Stomach smooth muscle (tissue), 2 donors: Measurements from ENCODE around the gene KRT6C.

Experiments used
- H3K27ac ChIP-seq: one replicate; pipeline ENCODE4 v1.7.0; 2013; ENCODE audit warnings: mild to moderate bottlenecking, low read length, inconsistent platforms
- H3K27me3 ChIP-seq, 2 donors: one replicate each; pipeline ENCODE4 v1.7.0; 2013; ENCODE audit warnings: low read length in 2 of 2; ENCODE audit not compliant: insufficient read depth in 2 of 2, control insufficient read depth in 1 of 2
- H3K36me3 ChIP-seq, 2 donors: one replicate each; pipeline ENCODE4 v1.7.0; 2013; ENCODE audit warnings: low read length in 2 of 2; ENCODE audit not compliant: control insufficient read depth in 2 of 2, insufficient read depth in 2 of 2
- H3K4me1 ChIP-seq: one replicate; pipeline ENCODE4 v1.7.0; 2013; ENCODE audit warnings: low read length; ENCODE audit not compliant: control insufficient read depth, insufficient read depth
- H3K4me3 ChIP-seq, 2 donors: one replicate each; pipeline ENCODE4 v1.7.0; 2013; ENCODE audit warnings: low read length in 2 of 2
- H3K9ac ChIP-seq, 2 donors: one replicate each; pipeline ENCODE4 v1.7.0; 2013; ENCODE audit warnings: low read length in 2 of 2, mild to moderate bottlenecking in 1 of 2
- H3K9me3 ChIP-seq, 2 donors: one replicate each; pipeline ENCODE4 v1.7.0; 2013; ENCODE audit warnings: low read length in 2 of 2; ENCODE audit not compliant: control insufficient read depth in 2 of 2
- donor health status: healthy.
- donor health status: Pancreatic carcinoma.

KRT6C gene

GRCh38 chr12:52473768-52474167, at the start of gene KRT6C:
KRT6C (minus strand) TSS chr12:52473805; CDS start chr12:52473737, 68 bp downstream.
- Histone ChIP-seq H3K9me3 (no peaks in the 10 kb centered on the region), H3K4me3 (no peak within 1 kb of the TSS), H3K27ac (no peak within 1 kb of the TSS), H3K4me1 (no peaks in the 10 kb centered on the region), H3K9ac (no peak within 1 kb of the TSS), H3K27me3 (no peaks in the 10 kb centered on the region), H3K36me3 (no peaks in the 10 kb centered on the region)

DNA sequence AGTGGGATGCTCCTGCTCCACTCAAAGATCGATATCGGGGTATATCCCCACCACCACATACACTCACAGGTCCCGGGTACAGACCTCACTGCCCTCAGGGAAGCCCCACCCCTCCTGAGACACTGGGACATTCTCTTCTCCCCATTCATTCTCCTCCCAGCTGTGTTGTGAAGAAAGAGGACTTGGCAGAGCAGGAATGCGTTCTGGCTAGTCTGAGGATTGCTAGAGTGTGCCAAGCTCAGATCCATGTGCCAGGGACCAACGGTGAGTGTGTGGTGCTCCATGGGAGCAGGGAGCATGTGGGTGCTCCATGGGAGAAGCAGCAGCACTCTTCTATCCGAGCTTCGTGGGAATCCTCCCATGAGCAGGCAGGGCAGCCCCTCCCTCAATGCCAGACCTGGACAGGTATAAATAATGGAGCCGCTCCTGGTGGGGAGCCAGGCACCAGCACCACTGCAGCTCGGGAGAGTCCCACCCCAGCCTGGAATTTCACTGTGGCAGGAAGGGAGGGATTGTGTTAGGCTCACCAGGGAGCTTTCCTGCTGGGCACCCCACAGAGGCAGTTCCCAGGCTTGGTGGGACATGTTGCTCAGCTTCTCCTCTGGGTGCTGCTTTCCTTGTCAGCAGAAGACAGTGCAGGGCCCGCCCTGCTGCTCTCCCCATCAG, 48.9 kb upstream of the KRT6C start:
- H3K27me3 ChIP-seq, result no peaks in the 10 kb centered on the region
- H3K4me1 ChIP-seq, result peaks cover 10% of the 10 kb centered on the region
- no peaks in the 10 kb centered on the region for H3K36me3 ChIP-seq
- no peak overlapping the region for H3K27ac ChIP-seq
- no peaks in the 10 kb centered on the region for H3K9me3 ChIP-seq
- no peak overlapping the region for H3K4me3 ChIP-seq
- H3K9ac ChIP-seq, result no peak overlapping the region

DNA sequence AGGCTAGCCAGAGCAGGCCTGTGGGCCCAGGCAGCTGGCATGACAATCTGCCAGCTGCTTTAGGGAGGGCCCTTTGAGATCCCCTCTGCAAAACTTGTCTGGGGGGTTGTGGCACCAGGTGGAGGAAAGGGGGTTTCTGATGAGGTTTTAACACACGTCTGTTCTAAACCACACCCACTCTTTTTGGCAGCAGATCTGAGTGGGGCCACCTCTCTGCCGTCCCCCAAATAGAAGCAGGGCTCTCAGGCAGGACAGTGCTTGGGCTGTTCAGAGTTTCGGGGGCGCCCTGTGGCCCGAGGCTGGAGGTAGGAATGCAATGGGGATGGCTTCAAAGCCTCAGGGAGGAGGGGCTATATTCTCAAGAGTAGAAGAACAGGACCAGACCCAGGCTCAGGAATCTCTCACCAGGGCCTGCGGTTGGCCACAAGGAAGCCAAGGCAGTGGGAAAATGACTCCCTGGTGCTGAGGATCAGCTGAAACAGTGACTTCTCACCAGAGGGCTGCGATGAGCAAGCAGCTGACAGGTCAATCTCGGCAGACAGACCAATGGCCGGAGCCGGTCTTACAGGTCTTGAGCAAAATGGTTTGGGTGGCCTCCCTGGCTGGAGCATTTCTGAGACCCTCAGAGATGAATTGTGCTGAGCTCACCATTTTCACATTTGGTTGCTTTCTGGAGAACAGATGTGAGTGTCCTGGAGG, 48.1 kb upstream of the KRT6C start:
- Histone ChIP-seq H3K27ac (no peak overlapping the region), H3K27me3 (no peaks in the 10 kb centered on the region), H3K9ac (no peak overlapping the region)

DNA sequence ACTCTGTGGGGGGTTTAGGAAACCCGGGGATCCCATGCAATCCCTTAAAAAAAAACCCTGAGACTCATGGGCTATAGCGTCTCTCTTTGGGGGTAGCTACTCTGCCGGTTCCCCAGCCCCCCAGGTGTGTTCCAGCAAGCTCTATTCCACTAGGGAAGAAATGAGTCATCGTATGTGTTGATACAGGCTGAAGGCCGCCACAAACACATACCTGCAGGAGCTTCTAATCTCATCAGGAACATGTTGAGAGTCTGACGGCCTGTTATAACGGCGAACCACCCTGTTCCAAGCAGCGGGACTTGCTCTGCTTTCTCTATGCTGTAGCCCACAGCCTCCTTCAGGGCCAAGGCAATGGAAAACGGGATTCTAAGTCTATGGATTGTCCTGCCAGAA, 47.6 kb upstream of the KRT6C start:
- no peak overlapping the region for H3K27ac ChIP-seq
- no peaks in the 10 kb centered on the region for H3K27me3 ChIP-seq
- H3K4me3 ChIP-seq, result no peak overlapping the region
- no peaks in the 10 kb centered on the region for H3K9me3 ChIP-seq
- no peak overlapping the region for H3K9ac ChIP-seq
- peaks cover 15% of the 10 kb centered on the region for H3K4me1 ChIP-seq
- no peaks in the 10 kb centered on the region for H3K36me3 ChIP-seq

More for the DNA sequence above, 48.1 kb upstream of the KRT6C start:
- Histone ChIP-seq H3K4me1 (peaks cover 10% of the 10 kb centered on the region), H3K9me3 (no peaks in the 10 kb centered on the region), H3K36me3 (no peaks in the 10 kb centered on the region), H3K4me3 (no peak overlapping the region)

DNA sequence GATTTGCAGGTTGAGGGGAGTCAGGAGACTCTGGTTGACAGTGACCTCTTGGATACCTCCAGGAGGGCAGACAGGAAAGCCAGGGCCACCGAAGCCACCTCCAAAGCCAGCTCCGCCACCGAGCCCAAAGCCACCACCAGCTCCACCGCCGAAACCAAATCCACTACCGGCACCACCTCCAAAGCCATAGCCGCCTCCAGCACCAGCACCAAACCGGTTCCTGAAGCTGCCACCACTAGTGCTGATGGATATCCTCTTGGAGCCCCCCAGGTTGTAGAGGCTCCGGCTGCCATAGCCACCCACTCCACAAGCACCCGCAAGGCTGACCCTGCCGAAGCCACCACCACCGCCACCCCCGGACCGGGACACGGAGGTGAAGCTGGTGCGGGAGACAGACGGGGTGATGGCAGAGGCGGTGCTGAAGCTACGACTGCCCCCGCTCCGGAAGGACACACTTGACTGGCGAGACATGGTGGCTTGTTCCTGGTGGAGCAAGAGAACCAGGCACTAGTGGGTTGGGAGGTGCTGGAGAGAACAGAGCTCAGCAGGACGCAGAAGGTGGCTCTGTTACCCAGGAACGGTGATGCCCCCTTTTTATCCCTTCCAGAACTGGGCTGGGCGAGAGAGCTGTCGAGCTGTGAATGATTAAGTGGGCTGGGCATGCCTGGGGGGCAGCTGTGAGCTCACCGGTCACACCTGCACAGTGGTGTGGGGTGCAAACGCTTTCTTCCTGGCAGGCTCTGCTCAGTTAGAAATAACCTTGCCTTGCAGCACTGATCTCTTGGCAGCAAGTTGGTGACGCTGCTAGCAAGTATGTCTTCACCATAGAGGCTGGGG, 46.4 kb upstream of the KRT6C start, which contains the start of gene KRT5:
KRT5 (minus strand) TSS at position 569 of the 837 bp plus-strand sequence; CDS start at position 471, 98 bp downstream.
- Histone ChIP-seq H3K27ac (no peak within 1 kb of the TSS), H3K4me3 (no peak within 1 kb of the TSS), H3K9ac (no peak within 1 kb of the TSS), H3K36me3 (no peaks in the 10 kb centered on the region), H3K27me3 (no peaks in the 10 kb centered on the region), H3K9me3 (no peaks in the 10 kb centered on the region), H3K4me1 (peaks cover 21% of the 10 kb centered on the region)

DNA sequence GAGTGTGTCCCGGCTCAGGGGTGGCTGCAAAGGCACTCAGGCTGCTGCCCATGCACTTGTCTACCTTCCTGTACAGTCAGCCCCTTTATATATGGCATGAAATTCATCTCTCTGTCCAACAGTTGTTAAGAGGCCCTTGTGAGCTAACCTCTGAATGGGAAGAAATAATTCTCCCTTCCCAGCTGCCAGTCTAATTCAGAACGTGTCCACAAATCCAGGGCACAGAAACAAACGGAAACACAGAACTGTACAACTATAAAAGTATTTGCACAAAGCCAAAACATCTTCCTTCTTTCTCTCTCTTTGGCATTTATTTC, 45.7 kb upstream of the KRT6C start:
- Histone ChIP-seq H3K4me3 (no peak overlapping the region), H3K9me3 (no peaks in the 10 kb centered on the region), H3K27ac (no peak overlapping the region), H3K36me3 (no peaks in the 10 kb centered on the region), H3K27me3 (no peaks in the 10 kb centered on the region), H3K9ac (no peak overlapping the region), H3K4me1 (peaks cover 21% of the 10 kb centered on the region)

DNA sequence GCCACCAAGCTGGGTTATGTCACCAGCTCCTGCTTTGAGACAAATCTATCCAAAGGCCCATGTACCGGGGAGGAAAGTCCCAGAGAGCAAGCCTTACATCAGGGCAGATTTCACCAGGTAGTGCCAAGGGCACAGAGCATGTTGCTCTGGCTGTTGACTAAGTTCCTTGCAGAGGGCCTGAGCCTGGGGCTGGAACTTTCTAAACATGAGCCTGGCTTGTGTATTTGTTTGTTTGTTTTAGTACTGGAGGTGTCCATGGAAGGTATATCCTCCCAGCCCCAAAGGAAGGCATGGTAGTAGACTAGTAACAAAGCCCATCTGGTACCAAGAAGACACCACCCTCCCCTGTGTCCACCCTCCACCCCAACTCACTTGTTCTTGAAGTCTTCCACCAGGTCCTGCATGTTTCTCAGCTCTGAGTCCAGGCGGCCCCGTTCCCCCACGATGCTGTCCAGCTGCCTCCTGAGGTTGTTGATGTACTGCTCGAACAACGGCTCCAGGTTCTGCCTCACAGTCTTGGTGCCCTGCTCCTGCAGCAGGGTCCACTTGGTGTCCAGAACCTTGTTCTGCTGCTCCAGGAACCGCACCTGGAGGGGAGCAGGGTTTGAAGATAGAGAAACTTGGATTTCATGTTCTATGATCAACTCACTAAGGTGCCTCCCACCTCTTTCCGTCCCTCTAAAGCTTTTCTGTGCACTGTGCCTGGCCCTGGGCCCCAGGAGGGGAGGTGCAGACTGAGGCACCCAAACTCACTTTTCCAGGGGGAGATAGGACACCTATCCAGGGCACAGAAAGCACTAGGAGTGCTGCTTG, 45.2 kb upstream of the KRT6C start:
- H3K36me3 ChIP-seq, result no peaks in the 10 kb centered on the region
- H3K9ac ChIP-seq, result no peak overlapping the region
- H3K4me3 ChIP-seq, result no peak overlapping the region
- H3K4me1 ChIP-seq, result peaks cover 21% of the 10 kb centered on the region
- H3K9me3 ChIP-seq, result no peaks in the 10 kb centered on the region
- H3K27me3 ChIP-seq, result no peaks in the 10 kb centered on the region
- no peak overlapping the region for H3K27ac ChIP-seq

- Histone ChIP-seq H3K27ac (no peak overlapping the region), H3K36me3 (no peaks in the 10 kb centered on the region)
These were observed 44.3 kb upstream of the KRT6C start for GRCh38 chr12:52517888-52518287.

GRCh38 chr12:52517005-52517835, 43.6 kb upstream of the KRT6C start:
- Histone ChIP-seq H3K27ac (no peak overlapping the region), H3K36me3 (no peaks in the 10 kb centered on the region), H3K9me3 (no peaks in the 10 kb centered on the region), H3K4me1 (peaks cover 20% of the 10 kb centered on the region), H3K9ac (no peak overlapping the region), H3K27me3 (no peaks in the 10 kb centered on the region), H3K4me3 (no peak overlapping the region)

More at GRCh38 chr12:52517888-52518287, 44.3 kb upstream of the KRT6C start:
- H3K4me1 ChIP-seq, result peaks cover 21% of the 10 kb centered on the region
- H3K9me3 ChIP-seq, result no peaks in the 10 kb centered on the region
- H3K27me3 ChIP-seq, result no peaks in the 10 kb centered on the region
- no peak overlapping the region for H3K9ac ChIP-seq
- no peak overlapping the region for H3K4me3 ChIP-seq
